ENCODE measurements around the gene FNDC3B. TPM values are rescaled to one million over a fixed set of nuclear protein-coding genes. Genes with fewer than 3 reads are reported as not detected.

The FNDC3B gene
- total RNA-seq, 1 donor from 2014 or later: 68.5 TPM

GRCh38 chr3:172082269-172082668, 42.9 kb downstream of the FNDC3B start:
- peaks cover 45% of the 10 kb centered on the region for H3K4me1 ChIP-seq

GRCh38 chr3:172082820-172083513, 43.6 kb downstream of the FNDC3B start:
- H3K36me3 ChIP-seq: no peaks in the 10 kb centered on the region
- no peak overlapping the region for H3K4me3 ChIP-seq
- no peaks in the 10 kb centered on the region for H3K27me3 ChIP-seq
- intact Hi-C loops (cut with DNase I): no loop called here
- peaks cover 52% of the 10 kb centered on the region for H3K4me1 ChIP-seq
- no peaks in the 10 kb centered on the region for H3K9me3 ChIP-seq
- H3K27ac ChIP-seq: peak overlapping the region; percentile 75
- TF ChIP-seq CTCF (IDR thresholded peaks at IDR 0.05) (no peak), POLR2A (IDR thresholded peaks at IDR 0.05) (no peak), POLR2AphosphoS5 (IDR thresholded peaks at IDR 0.05; ENCODE audit: insufficient read depth in 1 of 2, low read depth in 1 of 2) (no peak)
- DNase-seq (ENCODE audit: extremely low spot score in 2 of 2): no peak

More at GRCh38 chr3:172082269-172082668, 42.9 kb downstream of the FNDC3B start:
- intact Hi-C loops (cut with DNase I): no loop called here
- Histone ChIP-seq H3K4me3 (no peak overlapping the region), H3K27me3 (no peaks in the 10 kb centered on the region), H3K36me3 (no peaks in the 10 kb centered on the region), H3K9me3 (no peaks in the 10 kb centered on the region), H3K27ac (peak overlapping the region; percentile 75)
- TF ChIP-seq POLR2AphosphoS5 (IDR thresholded peaks at IDR 0.05; ENCODE audit: insufficient read depth in 1 of 2, low read depth in 1 of 2): peak in 1 of 2 donors; percentile 14
- TF ChIP-seq CTCF (IDR thresholded peaks at IDR 0.05): no peak
- peak in 1 of 2 donors; percentile 89 for DNase-seq (ENCODE audit: extremely low spot score in 2 of 2)

DNA sequence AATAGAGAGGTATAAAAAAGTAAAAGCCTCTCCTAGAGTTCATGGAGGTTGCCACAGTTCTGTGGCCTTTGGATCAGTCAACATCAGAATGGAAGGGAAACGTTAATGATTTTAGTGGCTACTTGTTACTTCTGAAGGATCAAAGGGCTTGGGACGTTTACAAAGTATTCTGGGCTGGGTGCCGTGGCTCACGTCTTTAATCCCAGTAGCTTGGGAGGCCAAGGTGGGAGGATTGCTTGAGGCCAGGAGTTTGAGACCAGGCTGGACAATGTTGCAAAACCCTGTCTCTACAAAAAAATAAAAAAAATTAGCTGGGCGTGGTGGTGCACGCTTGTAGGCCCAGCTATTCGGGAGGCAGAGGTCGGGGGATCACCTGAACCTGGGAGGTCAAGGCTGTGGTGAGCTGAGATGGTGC, 44.6 kb downstream of the FNDC3B start:
- Histone ChIP-seq H3K27me3 (no peaks in the 10 kb centered on the region), H3K4me1 (peaks cover 54% of the 10 kb centered on the region), H3K36me3 (no peaks in the 10 kb centered on the region), H3K9me3 (no peaks in the 10 kb centered on the region), H3K4me3 (no peak overlapping the region), H3K27ac (no peak overlapping the region)
- TF ChIP-seq POLR2AphosphoS5 (IDR thresholded peaks at IDR 0.05; ENCODE audit: insufficient read depth in 1 of 2, low read depth in 1 of 2) (no peak), CTCF (IDR thresholded peaks at IDR 0.05) (no peak), POLR2A (IDR thresholded peaks at IDR 0.05) (no peak)
- no peak for DNase-seq (ENCODE audit: extremely low spot score in 2 of 2)
- intact Hi-C loops (cut with DNase I): no loop called here

DNA sequence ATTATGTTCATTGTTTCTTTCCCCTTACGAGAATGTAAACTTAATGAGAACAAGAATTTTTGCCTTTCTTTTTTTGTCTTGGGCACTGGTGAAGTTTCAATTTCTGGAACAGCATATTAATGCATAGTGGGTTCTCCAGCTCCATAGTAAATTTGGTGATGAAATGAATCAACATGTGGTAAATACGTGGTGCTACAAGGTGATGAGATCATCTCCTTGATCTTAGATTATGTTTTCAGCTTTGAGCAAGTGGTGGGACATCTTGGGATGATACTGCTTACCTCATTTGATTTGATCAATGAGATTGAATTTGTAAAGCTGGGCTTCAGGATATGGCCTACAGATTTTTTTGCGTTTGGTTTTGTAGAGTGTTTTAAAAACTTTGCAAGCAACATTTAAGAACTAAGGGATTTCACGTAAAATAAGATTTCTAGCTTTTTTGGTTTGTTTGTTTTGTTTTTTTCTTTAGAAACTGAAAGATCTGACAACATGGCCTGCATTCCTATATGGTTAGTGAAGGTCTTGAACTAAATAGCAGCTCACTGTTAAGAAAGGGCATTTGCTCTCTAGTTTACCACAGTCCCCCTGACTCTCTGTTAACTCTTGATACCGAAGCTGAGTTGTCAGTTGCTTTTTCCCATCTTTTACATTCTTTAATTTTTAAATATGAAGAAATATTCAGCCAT, 45.6 kb downstream of the FNDC3B start:
- DNase-seq (ENCODE audit: extremely low spot score in 2 of 2): no peak
- no peak overlapping the region for H3K27ac ChIP-seq
- H3K4me3 ChIP-seq: no peak overlapping the region
- no peaks in the 10 kb centered on the region for H3K36me3 ChIP-seq
- H3K9me3 ChIP-seq: no peaks in the 10 kb centered on the region
- peaks cover 58% of the 10 kb centered on the region for H3K4me1 ChIP-seq
- no peaks in the 10 kb centered on the region for H3K27me3 ChIP-seq
- no peak for TF ChIP-seq CTCF (IDR thresholded peaks at IDR 0.05)
- no peak for TF ChIP-seq POLR2A (IDR thresholded peaks at IDR 0.05)
- no peak for TF ChIP-seq POLR2AphosphoS5 (IDR thresholded peaks at IDR 0.05; ENCODE audit: insufficient read depth in 1 of 2, low read depth in 1 of 2)
- intact Hi-C loops (cut with DNase I): no loop called here

- no peak overlapping the region for H3K27ac ChIP-seq
- no peaks in the 10 kb centered on the region for H3K27me3 ChIP-seq
- intact Hi-C loops (cut with DNase I): no loop called here
- H3K9me3 ChIP-seq: no peaks in the 10 kb centered on the region
- DNase-seq (ENCODE audit: extremely low spot score in 2 of 2): no peak
- no peak overlapping the region for H3K4me3 ChIP-seq
- no peaks in the 10 kb centered on the region for H3K36me3 ChIP-seq
- H3K4me1 ChIP-seq: peaks cover 61% of the 10 kb centered on the region
- TF ChIP-seq POLR2A (IDR thresholded peaks at IDR 0.05) (no peak), POLR2AphosphoS5 (IDR thresholded peaks at IDR 0.05; ENCODE audit: insufficient read depth in 1 of 2, low read depth in 1 of 2) (no peak), CTCF (IDR thresholded peaks at IDR 0.05) (no peak)
These were observed 46.1 kb downstream of the FNDC3B start for GRCh38 chr3:172085557-172085895.

All from vagina (tissue), 2 donors.